ENCODE results near the gene COL7A1.

COL7A1 gene

DNA sequence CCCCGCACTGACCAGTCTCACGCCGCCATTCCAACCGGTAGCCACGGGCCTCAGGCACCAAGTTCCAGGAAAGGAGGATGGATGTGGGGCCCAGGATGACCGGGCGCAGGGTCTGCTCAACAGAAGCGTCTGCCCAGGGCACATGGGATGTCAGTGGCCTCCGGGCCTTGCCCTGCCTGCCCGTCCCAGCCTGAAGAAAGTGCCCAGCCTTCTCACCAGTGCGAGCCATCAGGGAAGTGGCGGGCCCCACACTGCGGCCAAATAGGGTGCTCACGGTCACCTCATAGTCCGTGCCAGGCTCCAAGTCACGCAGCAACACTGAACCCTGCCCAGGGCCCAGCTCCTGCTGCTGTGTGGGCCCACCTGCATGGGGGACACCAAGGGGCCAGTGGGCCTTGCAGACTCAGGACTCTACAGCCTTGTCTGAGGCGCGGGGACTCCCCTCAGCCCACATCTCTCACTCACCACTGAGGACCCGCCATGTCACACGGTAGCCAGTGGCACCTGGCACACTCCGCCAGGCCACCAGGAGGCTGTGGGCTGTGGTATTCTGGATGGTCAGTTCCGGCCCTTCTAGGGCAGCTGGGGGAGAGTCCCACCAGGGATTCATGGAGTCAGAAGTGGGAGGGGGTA lies 3.1 kb downstream of the COL7A1 start:
- Histone ChIP-seq H3K4me3 (ENCODE audit: low read depth, low read length) (no peak overlapping the region), H3K36me3 (ENCODE audit: insufficient read depth, low read length) (peaks cover 17% of the 10 kb centered on the region; the same call in 1 of the 2 replicates), H3K27ac (ENCODE audit: low read depth, low read length) (no peak overlapping the region), H3K27me3 (ENCODE audit: insufficient read depth, low read length) (no peaks in the 10 kb centered on the region), H3K79me2 (ENCODE audit: control insufficient read depth, insufficient read depth, low read length, unreplicated experiment) (peaks cover 15% of the 10 kb centered on the region), H2AFZ (ENCODE audit: low read length, unreplicated experiment) (no peak overlapping the region), H3K4me1 (ENCODE audit: control insufficient read depth, insufficient read depth, low read length, unreplicated experiment) (peaks cover 26% of the 10 kb centered on the region)

DNA sequence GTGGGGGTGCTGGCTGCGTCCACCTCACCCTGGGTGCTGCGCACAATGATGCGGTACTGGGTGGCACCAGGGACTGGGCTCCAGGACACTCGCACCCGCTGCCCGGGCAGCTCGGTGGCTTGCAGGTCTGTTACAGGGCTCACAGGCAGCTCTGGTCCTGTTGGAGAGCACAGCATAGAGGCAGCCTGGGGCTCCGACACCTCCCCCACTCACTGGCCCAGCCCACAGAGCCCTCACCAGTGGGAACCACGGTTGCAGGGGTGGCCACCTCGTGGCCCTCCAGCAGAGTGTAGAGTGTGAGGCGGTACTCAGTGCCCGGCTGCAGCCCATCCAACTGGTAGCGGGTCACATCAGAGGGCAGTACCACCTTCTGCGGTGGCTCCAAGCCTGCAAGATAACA lies 3.7 kb downstream of the COL7A1 start:
- H3K4me3 ChIP-seq (ENCODE audit: low read depth, low read length) = no peak overlapping the region
- no peaks in the 10 kb centered on the region for H3K27me3 ChIP-seq (ENCODE audit: insufficient read depth, low read length)
- no peak overlapping the region for H3K27ac ChIP-seq (ENCODE audit: low read depth, low read length)
- peaks cover 17% of the 10 kb centered on the region; the same call in 1 of the 2 replicates for H3K36me3 ChIP-seq (ENCODE audit: insufficient read depth, low read length)
- peaks cover 23% of the 10 kb centered on the region for H3K4me1 ChIP-seq (ENCODE audit: control insufficient read depth, insufficient read depth, low read length, unreplicated experiment)
- H3K79me2 ChIP-seq (ENCODE audit: control insufficient read depth, insufficient read depth, low read length, unreplicated experiment) = peaks cover 15% of the 10 kb centered on the region
- H2AFZ ChIP-seq (ENCODE audit: low read length, unreplicated experiment) = no peak overlapping the region

DNA sequence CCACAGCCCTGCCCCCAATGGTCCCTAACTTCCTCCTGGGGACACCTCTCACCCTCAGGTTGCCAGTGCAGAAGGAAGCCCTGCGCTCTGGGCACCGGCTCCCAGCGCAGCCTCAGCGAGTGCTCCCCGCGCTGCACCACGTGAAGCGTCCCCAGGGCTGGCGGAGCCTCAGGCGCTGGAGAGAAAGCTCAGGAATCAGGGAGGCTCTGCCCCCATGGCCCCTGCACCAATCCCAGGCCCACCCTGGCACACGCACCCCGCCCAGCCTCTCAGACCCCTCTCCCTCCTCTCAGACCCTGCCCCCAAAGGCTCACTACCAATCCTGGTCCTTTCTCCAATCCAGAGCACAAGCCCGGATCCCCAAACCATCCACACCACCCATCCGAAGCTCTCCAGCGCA lies 6.9 kb downstream of the COL7A1 start:
- Histone ChIP-seq H3K27ac (ENCODE audit: low read depth, low read length) (no peak overlapping the region), H2AFZ (ENCODE audit: low read length, unreplicated experiment) (no peak overlapping the region), H3K79me2 (ENCODE audit: control insufficient read depth, insufficient read depth, low read length, unreplicated experiment) (no peaks in the 10 kb centered on the region), H3K4me3 (ENCODE audit: low read depth, low read length) (no peak overlapping the region), H3K36me3 (ENCODE audit: insufficient read depth, low read length) (peaks cover 26% of the 10 kb centered on the region; the same call in 1 of the 2 replicates), H3K27me3 (ENCODE audit: insufficient read depth, low read length) (no peaks in the 10 kb centered on the region), H3K4me1 (ENCODE audit: control insufficient read depth, insufficient read depth, low read length, unreplicated experiment) (no peaks in the 10 kb centered on the region)

DNA sequence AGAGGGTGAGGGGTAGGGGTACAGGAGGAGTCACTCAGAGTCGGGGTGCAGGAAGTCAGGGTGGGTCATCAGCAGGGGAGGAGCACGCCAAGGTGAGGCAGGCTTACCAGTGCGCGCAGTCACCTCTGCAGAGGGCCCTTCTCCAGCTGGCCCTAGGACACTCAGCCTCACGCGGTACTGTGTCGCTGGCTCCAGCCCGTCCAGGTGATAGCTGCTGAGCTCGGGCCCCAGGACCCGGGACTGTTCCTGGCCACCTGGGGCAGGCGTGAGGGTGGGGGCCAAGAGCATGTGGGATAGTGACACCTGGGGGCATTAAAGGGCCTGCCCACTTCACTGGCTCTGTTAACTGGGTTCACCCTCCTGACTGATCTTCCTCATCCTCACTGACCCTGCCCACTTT lies 7.4 kb downstream of the COL7A1 start:
- H3K4me3 ChIP-seq (ENCODE audit: low read depth, low read length) = no peak overlapping the region
- H3K36me3 ChIP-seq (ENCODE audit: insufficient read depth, low read length) = peaks cover 27% of the 10 kb centered on the region; the same call in 1 of the 2 replicates
- H3K27ac ChIP-seq (ENCODE audit: low read depth, low read length) = no peak overlapping the region
- no peaks in the 10 kb centered on the region for H3K79me2 ChIP-seq (ENCODE audit: control insufficient read depth, insufficient read depth, low read length, unreplicated experiment)
- H3K4me1 ChIP-seq (ENCODE audit: control insufficient read depth, insufficient read depth, low read length, unreplicated experiment) = no peaks in the 10 kb centered on the region
- no peak overlapping the region for H2AFZ ChIP-seq (ENCODE audit: low read length, unreplicated experiment)
- H3K27me3 ChIP-seq (ENCODE audit: insufficient read depth, low read length) = no peaks in the 10 kb centered on the region

DNA sequence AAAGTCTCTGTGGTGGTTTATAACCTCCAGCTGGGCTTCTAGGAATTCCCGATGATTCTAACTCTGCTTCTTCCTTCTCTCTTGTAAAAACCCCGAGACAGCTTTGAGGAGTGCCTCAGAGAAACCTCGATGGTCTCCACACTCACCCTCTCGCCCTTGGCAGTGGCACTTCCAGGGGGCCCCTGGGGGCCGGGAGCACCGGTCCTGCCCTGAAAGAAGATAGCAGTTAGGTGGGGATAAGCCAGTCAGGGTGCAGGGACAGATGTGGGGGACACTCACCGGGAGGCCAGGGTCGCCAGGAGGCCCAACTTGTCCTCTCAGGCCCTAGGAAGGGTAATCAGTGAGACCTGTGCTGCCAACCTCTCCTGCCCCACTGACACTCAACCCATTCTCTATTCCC lies 9.7 kb downstream of the COL7A1 start:
- Histone ChIP-seq H3K36me3 (ENCODE audit: insufficient read depth, low read length) (peaks cover 33% of the 10 kb centered on the region; the same call in 1 of the 2 replicates), H3K27me3 (ENCODE audit: insufficient read depth, low read length) (no peaks in the 10 kb centered on the region), H3K79me2 (ENCODE audit: control insufficient read depth, insufficient read depth, low read length, unreplicated experiment) (no peaks in the 10 kb centered on the region), H3K4me1 (ENCODE audit: control insufficient read depth, insufficient read depth, low read length, unreplicated experiment) (no peaks in the 10 kb centered on the region), H3K27ac (ENCODE audit: low read depth, low read length) (no peak overlapping the region), H2AFZ (ENCODE audit: low read length, unreplicated experiment) (no peak overlapping the region), H3K4me3 (ENCODE audit: low read depth, low read length) (no peak overlapping the region)

DNA sequence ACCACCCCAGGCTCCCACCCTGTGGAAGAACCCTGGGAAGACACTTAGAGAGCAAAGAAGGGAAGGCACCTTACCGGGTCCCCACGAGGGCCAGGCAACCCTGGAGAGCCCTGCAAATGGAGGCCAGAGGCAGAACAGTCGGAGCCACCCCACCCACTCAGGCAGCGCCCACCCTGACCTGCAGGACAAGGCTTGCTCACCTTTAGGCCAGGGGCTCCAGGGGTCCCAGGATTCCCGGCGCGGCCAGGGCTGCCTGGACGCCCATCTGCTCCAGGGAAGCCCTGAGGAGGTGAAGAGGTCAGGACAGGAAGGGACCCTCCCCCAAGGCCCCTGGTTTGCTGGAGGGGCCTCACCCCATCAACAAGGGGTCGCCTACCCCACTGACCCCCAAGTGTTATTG lies 10.3 kb downstream of the COL7A1 start:
- H3K36me3 ChIP-seq (ENCODE audit: insufficient read depth, low read length) = peaks cover 33% of the 10 kb centered on the region; the same call in 1 of the 2 replicates
- H3K79me2 ChIP-seq (ENCODE audit: control insufficient read depth, insufficient read depth, low read length, unreplicated experiment) = no peaks in the 10 kb centered on the region
- H2AFZ ChIP-seq (ENCODE audit: low read length, unreplicated experiment) = no peak overlapping the region
- H3K4me1 ChIP-seq (ENCODE audit: control insufficient read depth, insufficient read depth, low read length, unreplicated experiment) = no peaks in the 10 kb centered on the region
- H3K27ac ChIP-seq (ENCODE audit: low read depth, low read length) = no peak overlapping the region
- no peak overlapping the region for H3K4me3 ChIP-seq (ENCODE audit: low read depth, low read length)
- no peaks in the 10 kb centered on the region for H3K27me3 ChIP-seq (ENCODE audit: insufficient read depth, low read length)

DNA sequence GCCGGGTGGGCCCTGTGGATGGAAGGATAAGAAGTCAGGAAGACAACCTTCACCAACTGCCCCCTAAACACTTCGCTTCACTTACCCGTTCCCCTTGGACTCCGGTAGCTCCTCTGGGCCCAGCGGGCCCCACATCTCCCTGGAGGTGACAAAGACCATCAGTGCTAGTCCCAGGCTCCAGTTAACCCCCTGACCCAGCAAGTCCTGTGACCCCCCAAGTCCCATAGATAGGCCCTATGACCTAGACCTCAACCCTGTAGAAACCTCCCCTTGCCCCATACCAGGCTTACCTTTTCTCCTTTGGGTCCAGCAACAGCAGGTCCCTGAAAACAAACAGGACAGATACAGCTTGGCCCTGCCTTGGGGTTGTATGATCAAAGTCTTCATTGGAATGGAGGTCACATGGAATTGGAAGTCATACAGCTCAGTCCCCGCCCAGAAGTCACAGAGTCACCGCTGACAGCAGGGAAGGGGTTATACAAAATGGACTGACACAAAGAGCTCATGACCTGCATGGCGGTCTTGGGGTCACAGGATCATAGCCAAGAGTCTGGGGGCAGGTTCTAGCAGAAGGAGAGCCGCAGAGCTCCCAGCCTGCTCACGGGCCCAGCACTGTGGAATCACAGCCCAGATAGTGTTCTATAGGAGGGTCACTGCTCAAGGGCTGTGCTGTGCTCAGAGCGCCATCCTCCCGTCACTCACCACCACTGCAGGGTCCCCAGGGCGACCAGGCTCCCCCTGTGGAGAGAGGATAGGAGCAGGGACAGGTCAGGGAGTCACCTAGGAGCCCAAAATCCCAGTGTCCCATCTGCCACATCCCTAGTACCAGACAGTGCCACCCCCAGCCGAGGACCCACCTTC lies 13.3 kb downstream of the COL7A1 start:
- peaks cover 27% of the 10 kb centered on the region; the same call in 1 of the 2 replicates for H3K36me3 ChIP-seq (ENCODE audit: insufficient read depth, low read length)
- no peak overlapping the region for H2AFZ ChIP-seq (ENCODE audit: low read length, unreplicated experiment)
- no peak overlapping the region for H3K4me3 ChIP-seq (ENCODE audit: low read depth, low read length)
- no peaks in the 10 kb centered on the region for H3K4me1 ChIP-seq (ENCODE audit: control insufficient read depth, insufficient read depth, low read length, unreplicated experiment)
- no peaks in the 10 kb centered on the region for H3K79me2 ChIP-seq (ENCODE audit: control insufficient read depth, insufficient read depth, low read length, unreplicated experiment)
- no peak overlapping the region for H3K27ac ChIP-seq (ENCODE audit: low read depth, low read length)
- no peaks in the 10 kb centered on the region for H3K27me3 ChIP-seq (ENCODE audit: insufficient read depth, low read length)

DNA sequence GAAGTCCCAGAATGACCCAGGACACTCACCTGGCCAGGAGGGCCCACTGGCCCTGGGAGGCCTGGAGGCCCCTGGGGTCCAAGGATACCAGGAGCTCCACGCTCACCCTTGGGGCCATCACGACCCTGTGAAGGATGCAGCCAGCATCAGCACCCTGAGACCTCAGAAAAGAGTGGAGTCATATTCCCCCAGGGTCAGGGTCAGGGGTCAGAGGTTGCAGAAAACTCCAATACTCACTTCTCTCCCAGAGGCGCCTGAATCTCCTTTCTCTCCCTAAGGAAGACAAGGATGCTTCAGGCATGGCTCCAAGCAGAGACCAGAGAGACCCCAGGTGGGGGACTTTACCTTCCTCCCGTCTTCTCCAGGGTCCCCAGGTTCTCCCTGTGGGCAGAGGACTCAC lies 18.5 kb downstream of the COL7A1 start:
- Histone ChIP-seq H3K27me3 (ENCODE audit: insufficient read depth, low read length) (no peaks in the 10 kb centered on the region), H3K27ac (ENCODE audit: low read depth, low read length) (no peak overlapping the region), H3K36me3 (ENCODE audit: insufficient read depth, low read length) (peaks cover 13% of the 10 kb centered on the region; the same call in 1 of the 2 replicates), H3K4me3 (ENCODE audit: low read depth, low read length) (no peak overlapping the region), H3K79me2 (ENCODE audit: control insufficient read depth, insufficient read depth, low read length, unreplicated experiment) (no peaks in the 10 kb centered on the region), H2AFZ (ENCODE audit: low read length, unreplicated experiment) (no peak overlapping the region), H3K4me1 (ENCODE audit: control insufficient read depth, insufficient read depth, low read length, unreplicated experiment) (no peaks in the 10 kb centered on the region)

DNA sequence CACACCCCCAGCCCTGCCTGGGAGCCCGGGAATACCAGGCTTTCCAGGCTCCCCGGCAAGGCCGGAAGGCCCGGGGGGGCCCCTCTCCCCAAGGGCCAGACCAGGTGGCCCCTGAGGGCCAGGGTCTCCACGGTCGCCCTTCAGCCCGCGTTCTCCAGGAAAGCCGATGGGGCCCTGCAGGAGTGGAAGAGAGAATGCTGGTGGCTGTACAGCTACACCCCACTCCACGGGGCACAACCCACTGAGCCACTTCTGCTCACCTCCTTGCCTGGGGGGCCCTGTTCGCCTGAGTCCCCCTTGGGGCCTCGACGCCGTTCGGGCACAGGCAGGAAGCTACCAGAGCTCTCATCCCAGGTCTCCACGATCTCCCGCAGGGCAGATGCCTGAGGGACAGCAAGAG lies 19.8 kb downstream of the COL7A1 start:
- Histone ChIP-seq H2AFZ (ENCODE audit: low read length, unreplicated experiment) (no peak overlapping the region), H3K4me1 (ENCODE audit: control insufficient read depth, insufficient read depth, low read length, unreplicated experiment) (no peaks in the 10 kb centered on the region), H3K27ac (ENCODE audit: low read depth, low read length) (no peak overlapping the region), H3K4me3 (ENCODE audit: low read depth, low read length) (no peak overlapping the region), H3K79me2 (ENCODE audit: control insufficient read depth, insufficient read depth, low read length, unreplicated experiment) (no peaks in the 10 kb centered on the region), H3K36me3 (ENCODE audit: insufficient read depth, low read length) (peaks cover 9% of the 10 kb centered on the region; the same call in 1 of the 2 replicates), H3K27me3 (ENCODE audit: insufficient read depth, low read length) (no peaks in the 10 kb centered on the region)

DNA sequence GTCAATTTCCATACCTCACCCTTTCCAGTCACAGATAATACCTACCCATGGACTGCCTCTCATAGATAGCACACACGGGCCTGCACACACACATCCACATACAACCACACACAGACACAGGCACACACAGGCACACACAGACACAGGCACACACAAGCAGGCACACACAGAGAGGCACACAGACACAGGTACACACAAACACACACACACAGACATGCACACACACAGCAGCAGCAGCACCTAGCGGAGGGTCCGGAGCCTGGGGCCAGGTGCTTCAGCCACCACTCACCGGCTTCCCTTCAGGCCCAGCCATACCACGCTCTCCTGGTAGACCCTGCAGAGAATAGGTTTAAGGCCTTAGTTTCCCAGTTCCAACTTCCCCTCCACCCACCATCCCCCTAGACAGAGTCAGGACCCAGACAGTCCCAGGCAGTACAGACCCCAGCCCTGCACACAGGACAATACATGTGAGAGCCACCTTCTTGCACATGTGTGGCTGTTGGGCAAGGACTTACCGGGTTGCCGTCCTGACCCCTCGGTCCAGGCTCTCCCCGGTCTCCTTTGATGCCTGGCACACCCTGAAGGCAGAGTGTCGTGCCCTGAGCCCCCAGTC lies 21.1 kb downstream of the COL7A1 start:
- no peak overlapping the region for H3K27ac ChIP-seq (ENCODE audit: low read depth, low read length)
- no peak overlapping the region for H3K4me3 ChIP-seq (ENCODE audit: low read depth, low read length)
- H3K4me1 ChIP-seq (ENCODE audit: control insufficient read depth, insufficient read depth, low read length, unreplicated experiment) = no peaks in the 10 kb centered on the region
- no peak overlapping the region for H2AFZ ChIP-seq (ENCODE audit: low read length, unreplicated experiment)
- peaks cover 9% of the 10 kb centered on the region; the same call in 1 of the 2 replicates for H3K36me3 ChIP-seq (ENCODE audit: insufficient read depth, low read length)
- H3K27me3 ChIP-seq (ENCODE audit: insufficient read depth, low read length) = no peaks in the 10 kb centered on the region
- no peaks in the 10 kb centered on the region for H3K79me2 ChIP-seq (ENCODE audit: control insufficient read depth, insufficient read depth, low read length, unreplicated experiment)
